NCI-H1930 (cell line): ENCODE data around the gene SORCS2.

ENCODE experiments used
- DNase-seq, 2 experiments: peaks; one replicate each; lab custom pipeline; 2025; lab: John Stamatoyannopoulos, UW

SORCS2 gene

DNA sequence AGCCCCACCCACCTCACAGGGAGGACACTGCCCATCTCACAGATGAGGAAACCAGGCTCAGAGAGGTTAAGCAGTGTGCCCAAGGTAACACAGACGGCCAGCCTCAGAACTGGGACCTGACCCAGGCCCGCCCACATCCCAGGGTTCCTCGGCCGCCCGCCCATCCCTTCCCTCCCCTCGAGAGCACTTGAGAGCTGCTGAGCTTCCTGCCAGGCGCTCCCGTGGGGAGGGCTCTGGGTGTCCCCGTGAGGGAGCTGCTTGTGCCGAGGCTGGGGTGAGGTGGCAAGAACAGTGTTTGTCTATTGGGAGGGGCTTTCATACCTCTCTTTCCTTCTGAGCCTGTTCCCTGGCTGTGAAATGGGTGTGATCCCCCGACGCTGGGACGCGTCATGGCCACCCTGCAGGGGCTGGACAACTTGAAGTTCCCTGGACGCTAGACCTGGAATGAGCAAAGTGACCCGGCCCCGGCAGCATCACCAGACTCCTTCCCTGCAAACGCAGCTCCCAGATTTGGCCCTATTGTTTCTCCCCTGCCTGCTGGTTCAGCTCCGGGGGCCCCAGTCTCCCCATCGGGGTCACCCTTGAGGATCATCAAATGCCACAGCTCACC lies 542.4 kb downstream of the SORCS2 start:
- no peak for DNase-seq

DNA sequence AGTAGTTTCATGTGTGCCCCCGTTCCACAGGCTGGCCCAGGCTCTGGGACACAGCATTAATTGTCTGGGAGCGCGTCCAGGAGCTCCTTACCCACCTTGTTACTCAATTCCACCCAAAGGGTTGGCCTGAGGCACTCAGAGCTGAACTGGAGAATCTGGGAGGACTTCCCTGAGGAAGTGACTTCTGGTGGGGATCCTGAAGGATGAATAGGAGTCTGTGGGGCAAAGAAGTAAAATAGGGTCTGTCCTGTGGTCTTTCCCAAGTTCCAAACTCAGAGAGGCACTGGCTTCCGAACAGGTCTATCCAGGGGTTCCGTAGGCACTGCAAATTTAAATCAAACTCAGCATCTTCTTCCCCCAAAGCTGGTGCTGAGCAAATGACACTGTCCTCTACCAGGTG lies 543.1 kb downstream of the SORCS2 start:
- no peak for DNase-seq

- DNase-seq, result no peak
These were observed 543.6 kb downstream of the SORCS2 start for GRCh38 chr4:7735961-7736360.

- no peak for DNase-seq
These were observed 544.3 kb downstream of the SORCS2 start for GRCh38 chr4:7736436-7737267.

GRCh38 chr4:7737268-7737645 lies 544.9 kb downstream of the SORCS2 start:
- DNase-seq, result no peak

DNA sequence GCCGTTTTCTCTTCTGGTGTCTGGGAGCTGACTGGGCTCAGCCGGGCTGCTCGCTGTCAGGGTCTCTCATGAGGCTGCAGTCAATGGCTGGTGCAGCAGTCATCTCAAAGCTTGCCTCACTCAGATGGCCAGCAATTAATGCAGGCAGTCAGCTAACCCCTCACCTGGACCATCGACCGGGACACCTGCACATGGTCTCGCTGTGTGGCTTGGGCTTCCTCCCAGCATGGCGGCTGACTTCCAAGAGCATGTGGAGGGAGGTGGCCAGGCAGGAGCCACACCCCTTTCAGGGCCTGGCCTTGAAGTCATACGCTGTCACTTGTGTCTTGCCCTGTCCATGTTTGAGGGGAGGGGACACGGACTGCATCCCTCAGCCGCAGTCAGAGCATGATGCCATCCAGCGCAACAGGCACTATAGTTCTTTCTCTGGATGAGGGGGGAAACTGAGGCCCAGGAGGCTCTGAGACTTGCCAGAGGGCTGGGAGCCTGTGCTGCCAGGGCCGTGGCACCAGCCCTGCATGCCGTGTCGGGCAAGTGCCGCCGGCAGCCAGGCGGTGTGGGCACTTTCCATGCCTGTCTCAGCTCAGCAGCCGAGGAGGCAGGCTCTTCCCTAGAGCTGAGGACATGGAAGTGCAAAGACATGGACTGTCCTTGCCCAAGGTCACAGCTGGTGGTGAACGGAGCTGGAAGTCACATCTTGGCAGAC lies 545.6 kb downstream of the SORCS2 start:
- DNase-seq, result no peak

DNA sequence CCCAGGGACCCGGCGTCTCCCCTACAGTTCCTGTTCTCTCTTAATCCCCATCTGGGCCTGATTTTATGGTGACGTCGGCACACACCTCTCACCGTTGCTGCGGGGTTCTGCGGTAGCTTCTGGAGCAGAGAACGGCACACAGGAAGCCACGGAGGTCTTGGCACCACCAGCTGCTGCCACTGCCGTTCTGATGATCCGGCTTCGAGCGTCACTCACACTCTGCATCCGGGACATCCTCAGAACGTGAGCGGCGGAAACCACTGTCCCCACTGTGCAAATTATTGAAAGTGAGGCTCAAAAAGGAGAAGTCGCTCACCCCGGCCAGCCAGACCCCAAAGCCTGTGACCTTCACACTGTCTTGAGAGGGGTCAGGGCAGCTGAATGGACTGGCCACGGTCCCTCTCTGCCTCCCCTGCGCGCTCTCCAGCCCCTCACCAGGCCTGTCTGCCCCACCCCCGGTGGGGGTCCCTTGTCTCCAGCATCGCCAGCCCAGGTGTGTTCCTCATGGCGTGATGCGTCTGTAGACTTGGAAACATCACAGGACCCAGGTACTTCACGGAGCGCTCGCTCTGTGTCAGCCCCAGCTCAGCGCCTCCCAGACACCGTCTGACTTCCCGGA lies 546.2 kb downstream of the SORCS2 start:
- no peak for DNase-seq

GRCh38 chr4:7739077-7739917 lies 547.0 kb downstream of the SORCS2 start:
- no peak for DNase-seq

- DNase-seq, result no peak
These were observed 547.9 kb downstream of the SORCS2 start for GRCh38 chr4:7739918-7740865.

- no peak for DNase-seq
These were observed 548.7 kb downstream of the SORCS2 start for GRCh38 chr4:7740866-7741525.

- DNase-seq, result no peak
These were observed 549.8 kb downstream of the SORCS2 start for GRCh38 chr4:7741946-7742806.

DNA sequence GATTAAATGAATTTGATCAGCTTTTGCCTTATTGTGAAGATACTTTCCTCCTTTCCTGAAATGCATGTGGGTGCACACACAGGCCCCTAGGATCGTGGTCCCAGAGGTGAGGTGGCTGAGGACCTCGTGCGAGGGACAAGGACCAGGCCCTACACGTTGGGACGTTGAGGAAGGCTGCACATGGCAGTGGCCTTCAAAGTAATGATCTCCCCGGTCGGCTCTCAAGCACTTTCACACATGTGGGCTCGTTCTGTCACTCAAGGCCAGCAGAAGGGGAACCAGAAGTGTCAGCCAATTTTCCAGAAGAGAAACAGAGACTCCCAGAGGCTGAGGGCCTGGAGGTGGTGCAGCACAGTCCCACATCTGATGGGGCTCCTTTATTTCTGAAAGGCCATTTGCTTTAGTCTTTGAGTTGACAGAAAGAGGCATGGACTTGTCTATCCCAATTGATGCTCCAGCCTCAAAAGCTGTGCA lies 550.5 kb downstream of the SORCS2 start:
- no peak for DNase-seq

DNA sequence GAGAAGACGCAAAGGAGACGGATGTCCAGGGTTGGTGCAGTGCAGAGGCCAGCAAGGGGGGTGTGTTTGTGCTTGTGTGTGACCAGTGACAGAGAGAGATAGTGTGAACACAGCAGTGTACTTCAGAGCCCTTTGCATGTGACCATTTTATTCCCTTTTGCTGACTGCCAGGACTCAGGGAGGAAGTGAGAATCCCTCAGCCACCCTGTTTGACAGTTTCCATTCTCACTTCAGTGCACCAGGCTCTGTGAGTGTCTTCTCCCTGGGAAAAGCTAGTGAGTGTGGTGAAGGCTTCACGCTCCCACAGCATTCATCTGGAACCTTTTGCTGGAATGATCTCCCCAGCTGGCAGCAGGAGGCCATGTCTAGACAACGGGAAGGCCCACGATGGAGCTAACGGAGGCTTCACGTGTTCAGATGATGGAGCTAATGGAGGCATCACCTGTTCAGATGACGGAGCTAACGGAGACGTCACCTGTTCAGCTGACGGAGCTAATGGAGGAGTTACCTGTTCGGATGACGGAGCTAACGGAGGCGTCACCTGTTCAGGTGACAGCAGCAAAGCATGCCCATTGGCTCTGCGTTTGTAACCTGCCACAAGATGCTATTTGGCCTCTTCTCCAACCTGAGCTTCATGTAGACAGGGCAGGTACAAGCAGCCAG lies 551.9 kb downstream of the SORCS2 start:
- DNase-seq, result no peak

DNA sequence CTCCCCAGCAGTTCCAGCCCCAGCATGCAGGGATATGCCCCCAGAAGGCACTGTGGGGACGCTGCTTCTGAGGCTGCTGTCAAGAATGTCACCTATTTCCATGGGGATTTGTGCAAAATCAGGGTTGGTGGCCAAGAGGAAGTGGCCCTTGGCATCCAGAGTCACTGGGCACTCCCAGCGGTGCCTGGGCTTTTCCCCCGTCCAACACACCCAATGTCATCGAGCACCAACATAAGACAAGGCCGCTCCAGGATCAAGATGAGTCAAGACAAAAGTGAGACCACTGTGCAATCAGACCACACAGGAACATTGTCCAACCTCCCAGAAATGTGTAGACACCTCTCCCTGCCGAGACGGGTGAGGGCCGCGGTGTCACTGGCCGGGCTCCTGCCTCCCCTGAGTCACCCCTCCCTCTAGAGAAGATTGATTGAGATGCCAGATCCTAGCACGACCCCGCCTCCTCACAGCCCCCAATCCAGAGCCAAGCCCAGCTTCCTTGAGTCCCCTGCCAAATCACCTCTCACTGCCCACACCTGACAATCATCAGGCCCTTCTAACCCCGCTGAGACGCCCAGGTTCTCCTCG lies 553.1 kb downstream of the SORCS2 start:
- no peak for DNase-seq

DNA sequence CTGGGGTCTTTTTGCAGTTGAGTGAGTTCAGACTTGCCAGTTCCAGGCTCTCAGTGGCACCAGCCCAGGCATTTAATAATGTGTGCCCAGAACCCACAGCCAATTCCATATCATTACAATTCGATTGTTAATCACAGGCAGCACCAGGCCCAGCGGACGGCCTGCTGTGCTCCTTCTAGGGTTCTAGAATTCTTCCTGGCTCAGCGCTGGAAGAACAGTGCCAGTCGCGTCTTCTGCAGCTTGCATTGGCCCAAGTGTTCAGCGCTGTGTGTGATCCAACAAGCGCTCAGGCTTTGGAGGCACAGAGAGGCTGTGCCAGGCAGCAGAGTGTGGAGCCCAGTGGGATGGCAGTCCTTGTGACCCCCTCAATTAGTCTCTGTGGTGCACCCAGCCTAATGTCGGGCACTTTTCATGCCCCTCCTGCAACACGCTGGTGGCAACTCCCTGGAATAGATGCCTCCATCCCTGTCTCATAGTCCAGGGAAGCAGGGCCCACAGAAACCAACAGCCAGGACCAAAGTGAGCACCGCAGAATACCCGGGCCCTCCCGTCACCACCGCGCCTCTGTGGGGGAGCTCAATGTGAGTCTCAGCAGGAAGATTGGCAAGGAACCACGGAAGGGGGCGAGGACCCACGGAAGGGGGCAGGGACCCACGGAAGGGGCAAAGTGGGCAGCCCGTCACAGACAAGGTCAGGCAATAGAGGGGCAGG lies 554.2 kb downstream of the SORCS2 start:
- no peak for DNase-seq

DNA sequence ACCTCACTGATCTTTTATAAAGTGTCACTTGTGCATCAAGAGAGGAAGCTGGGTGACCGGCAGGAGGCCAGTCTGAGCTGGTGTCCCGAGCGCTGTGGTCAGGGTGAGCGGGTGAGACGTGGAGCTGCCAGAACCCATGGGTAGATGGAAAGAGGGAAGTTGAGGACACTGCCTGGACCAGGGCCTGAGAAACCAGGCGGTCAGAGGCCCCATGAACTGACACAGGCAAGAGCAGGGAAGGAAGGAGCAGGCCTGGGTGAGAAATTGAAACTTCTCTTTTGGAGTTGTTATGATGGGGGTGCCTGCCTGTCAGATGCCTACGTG lies 554.7 kb downstream of the SORCS2 start:
- no peak for DNase-seq

GRCh38 chr4:7747566-7747965 lies 555.2 kb downstream of the SORCS2 start:
- DNase-seq, result no peak
